ENCODE results near the gene GOT2. TPM values are rescaled to one million over a fixed set of nuclear protein-coding genes. Genes with fewer than 3 reads are reported as not detected.
"Not testable (repeated sequence)": the region's sequence is repeated elsewhere in the genome, so short reads cannot be mapped to it uniquely, and the experiment has no call there.

GOT2 gene
- total RNA-seq, 2 donors from 2014 or later = 117 to 184 TPM

GRCh38 chr16:58713742-58714141 lies 20.4 kb downstream of the GOT2 start:
- Histone ChIP-seq H3K4me3 (no peak overlapping the region), H3K27me3 (no peaks in the 10 kb centered on the region), H3K27ac (no peak overlapping the region), H3K36me3 (peaks cover 24% of the 10 kb centered on the region), H3K9ac (ENCODE audit: low read depth in 2 of 2, low read length in 2 of 2) (no peak overlapping the region), H3K9me3 (no peaks in the 10 kb centered on the region), H3K4me1 (no peaks in the 10 kb centered on the region)
- no peak for TF ChIP-seq CTCF (IDR thresholded peaks at IDR 0.05)
- intact Hi-C loops (cut with DNase I) = no loop called here
- DNase-seq = no peak

- Histone ChIP-seq H3K27ac (no peak overlapping the region), H3K4me3 (no peak overlapping the region), H3K36me3 (peaks cover 11% of the 10 kb centered on the region), H3K9ac (ENCODE audit: low read depth in 2 of 2, low read length in 2 of 2) (no peak overlapping the region), H3K27me3 (no peaks in the 10 kb centered on the region), H3K9me3 (no peaks in the 10 kb centered on the region), H3K4me1 (no peaks in the 10 kb centered on the region)
- TF ChIP-seq CTCF (IDR thresholded peaks at IDR 0.05) = no peak
- no peak for DNase-seq
- intact Hi-C loops (cut with DNase I) = no loop called here
These were observed 24.8 kb downstream of the GOT2 start for GRCh38 chr16:58709333-58709732.

- DNase-seq = no peak
- no peak overlapping the region for H3K27ac ChIP-seq
- intact Hi-C loops (cut with DNase I) = no loop called here
- no peaks in the 10 kb centered on the region for H3K9me3 ChIP-seq
- H3K4me3 ChIP-seq = no peak overlapping the region
- TF ChIP-seq CTCF (IDR thresholded peaks at IDR 0.05) = no peak
- H3K27me3 ChIP-seq = no peaks in the 10 kb centered on the region
- H3K4me1 ChIP-seq = no peaks in the 10 kb centered on the region
- H3K36me3 ChIP-seq = no peaks in the 10 kb centered on the region
- H3K9ac ChIP-seq (ENCODE audit: low read depth in 2 of 2, low read length in 2 of 2) = no peak overlapping the region
These were observed 35.0 kb downstream of the GOT2 start for GRCh38 chr16:58699151-58699550.

GRCh38 chr16:58695368-58695767 lies 38.7 kb downstream of the GOT2 start:
- no peaks in the 10 kb centered on the region for H3K27me3 ChIP-seq
- intact Hi-C loops (cut with DNase I) = no loop called here
- no peak for TF ChIP-seq CTCF (IDR thresholded peaks at IDR 0.05)

GRCh38 chr16:58692450-58692849 lies 41.7 kb downstream of the GOT2 start:
- Histone ChIP-seq H3K9me3 (no peaks in the 10 kb centered on the region), H3K36me3 (no peaks in the 10 kb centered on the region), H3K9ac (ENCODE audit: low read depth in 2 of 2, low read length in 2 of 2) (no peak overlapping the region), H3K4me1 (no peaks in the 10 kb centered on the region), H3K4me3 (no peak overlapping the region), H3K27ac (no peak overlapping the region), H3K27me3 (no peaks in the 10 kb centered on the region)
- no peak for DNase-seq
- intact Hi-C loops (cut with DNase I) = no loop called here
- no peak for TF ChIP-seq CTCF (IDR thresholded peaks at IDR 0.05)

More at GRCh38 chr16:58695368-58695767, 38.7 kb downstream of the GOT2 start:
- no peak for DNase-seq
- no peak overlapping the region for H3K27ac ChIP-seq
- H3K36me3 ChIP-seq = no peaks in the 10 kb centered on the region
- H3K4me3 ChIP-seq = no peak overlapping the region
- H3K4me1 ChIP-seq = no peaks in the 10 kb centered on the region
- H3K9ac ChIP-seq (ENCODE audit: low read depth in 2 of 2, low read length in 2 of 2) = no peak overlapping the region
- no peaks in the 10 kb centered on the region for H3K9me3 ChIP-seq

- H3K4me3 ChIP-seq; H3K36me3 ChIP-seq; H3K27me3 ChIP-seq; DNase-seq; H3K4me1 ChIP-seq; intact Hi-C loops (cut with DNase I); H3K9ac ChIP-seq (ENCODE audit: low read depth in 2 of 2, low read length in 2 of 2); H3K9me3 ChIP-seq; H3K27ac ChIP-seq: not testable (repeated sequence)
These were observed 47.0 kb downstream of the GOT2 start for GRCh38 chr16:58686985-58687706.

Data from colonic mucosa (tissue), 4 donors.